Breast epithelium (tissue), 4 donors: Measurements from ENCODE around the gene CLDN7. TPM values are rescaled to one million over a fixed set of nuclear protein-coding genes. Genes with fewer than 3 reads are reported as not detected.

ENCODE experiments used
- DNase-seq, 2 donors: peaks; one replicate each; pipeline ENCODE4 v3.0.0-alpha.2; 2019; ENCODE audit warnings: low spot score in 2 of 2
- H3K27ac ChIP-seq, 2 donors: fragments of 200-600 bp; sonication (generic) in 1 of 2; one replicate each; pipeline ENCODE4 v1.5.1; 2016 to 2019; ENCODE audit warnings: mild to moderate bottlenecking in 1 of 2
- H3K27me3 ChIP-seq, 2 donors: fragments of 200-600 bp; sonication (generic) in 1 of 2; one replicate each; pipeline versions ENCODE4 v1.5.1 to v1.6.0; 2017 to 2019; ENCODE audit warnings: control low read depth in 1 of 2, mild to moderate bottlenecking in 1 of 2
- H3K36me3 ChIP-seq: fragments of 200-600 bp; one replicate; pipeline ENCODE4 v1.5.1; 2019
- H3K4me1 ChIP-seq, 2 donors: fragments of 200-600 bp; sonication (generic); one replicate each; pipeline ENCODE4 v1.5.1; 2016 to 2019; ENCODE audit warnings: control low read depth in 1 of 2
- H3K4me3 ChIP-seq, 3 donors: fragments of 200-600 bp; sonication (generic); 1 replicate in 2 of 3; 2 replicates in 1 of 3; pipeline ENCODE4 v1.5.1; 2016 to 2019; ENCODE audit warnings: mild to moderate bottlenecking in 3 of 3, moderate library complexity in 2 of 3
- H3K9me3 ChIP-seq, 2 donors: fragments of 200-600 bp; sonication (generic) in 1 of 2; one replicate each; pipeline ENCODE4 v1.5.1; 2016 to 2019; ENCODE audit warnings: control low read depth in 1 of 2
- POLR2A ChIP-seq: fragments of 450-650 bp; IDR thresholded peaks from one replicate; pipeline ENCODE4 v1.6.1; 2016; ENCODE audit warnings: antibody characterized with exemption, mild to moderate bottlenecking, moderate library complexity
- POLR2AphosphoS5 ChIP-seq, 3 donors: sonication (generic); formaldehyde crosslinking; IDR thresholded peaks; one replicate each; pipeline ENCODE4 v1.6.1; 2017; ENCODE audit warnings: antibody characterized with exemption in 3 of 3
- intact Hi-C: fragments of 100-400 bp; cut with DNase I; formaldehyde crosslinking; loops from one replicate; pipeline ENCODE4 v1.15.1; 2023; ENCODE audit warnings: low total_unique reads
- total RNA-seq, 3 donors: library from RNA; depleted of rRNA; stranded (reverse); fragments of >200 nt; gene quantifications; one replicate each; pipeline ENCODE4 v1.1.0, GENCODE V29; 2016
- TF ChIP-seq, protein P1 (sequence below), 3 donors: fragments of 450-650 bp; IDR thresholded peaks; one replicate each; pipeline ENCODE4 v1.5.1; 2016 to 2017; ENCODE audit warnings: antibody characterized with exemption in 3 of 3, mild to moderate bottlenecking in 3 of 3, moderate library complexity in 3 of 3

CLDN7 gene
- total RNA-seq, 3 donors from 2014 or later, result 5.4 to 95.9 (median 60.0) TPM

GRCh38 chr17:7292729-7293128 is 30.5 kb upstream of the CLDN7 start:
- DNase-seq, result no peak
- TF ChIP-seq POLR2A (no peak), POLR2AphosphoS5 (IDR thresholded peaks at IDR 0.05) (no peak)
- TF ChIP-seq, protein P1, sequence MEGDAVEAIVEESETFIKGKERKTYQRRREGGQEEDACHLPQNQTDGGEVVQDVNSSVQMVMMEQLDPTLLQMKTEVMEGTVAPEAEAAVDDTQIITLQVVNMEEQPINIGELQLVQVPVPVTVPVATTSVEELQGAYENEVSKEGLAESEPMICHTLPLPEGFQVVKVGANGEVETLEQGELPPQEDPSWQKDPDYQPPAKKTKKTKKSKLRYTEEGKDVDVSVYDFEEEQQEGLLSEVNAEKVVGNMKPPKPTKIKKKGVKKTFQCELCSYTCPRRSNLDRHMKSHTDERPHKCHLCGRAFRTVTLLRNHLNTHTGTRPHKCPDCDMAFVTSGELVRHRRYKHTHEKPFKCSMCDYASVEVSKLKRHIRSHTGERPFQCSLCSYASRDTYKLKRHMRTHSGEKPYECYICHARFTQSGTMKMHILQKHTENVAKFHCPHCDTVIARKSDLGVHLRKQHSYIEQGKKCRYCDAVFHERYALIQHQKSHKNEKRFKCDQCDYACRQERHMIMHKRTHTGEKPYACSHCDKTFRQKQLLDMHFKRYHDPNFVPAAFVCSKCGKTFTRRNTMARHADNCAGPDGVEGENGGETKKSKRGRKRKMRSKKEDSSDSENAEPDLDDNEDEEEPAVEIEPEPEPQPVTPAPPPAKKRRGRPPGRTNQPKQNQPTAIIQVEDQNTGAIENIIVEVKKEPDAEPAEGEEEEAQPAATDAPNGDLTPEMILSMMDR (IDR thresholded peaks at IDR 0.05), result no peak
- intact Hi-C loops, result no loop called here
- Histone ChIP-seq H3K27me3 (no peaks in the 10 kb centered on the region), H3K4me3 (no peak overlapping the region), H3K9me3 (no peaks in the 10 kb centered on the region), H3K4me1 (peaks cover 4% of the 10 kb centered on the region in 2 donors), H3K36me3 (no peaks in the 10 kb centered on the region), H3K27ac (peak overlapping the region; percentile 63 to 71)

DNA sequence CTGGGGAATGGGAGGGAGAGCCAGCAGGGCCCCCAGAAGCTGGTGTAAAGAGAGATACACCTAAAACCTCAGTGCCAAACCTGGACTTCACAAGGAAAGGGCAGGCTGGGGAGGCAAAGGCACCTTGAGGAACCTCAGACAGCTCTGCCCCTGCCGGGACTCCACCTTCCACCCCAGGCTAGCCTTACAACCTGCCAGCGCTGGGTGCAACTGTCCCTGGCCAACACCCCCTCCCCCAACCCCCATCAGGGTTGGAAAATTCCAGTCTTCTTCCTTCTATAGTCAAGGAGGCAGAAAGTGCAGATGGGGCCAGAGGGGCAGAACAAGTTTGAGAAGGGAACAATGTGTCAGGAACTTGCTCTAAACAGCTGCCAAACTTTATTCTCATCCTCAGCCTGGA is 29.9 kb upstream of the CLDN7 start:
- no peak for DNase-seq
- TF ChIP-seq, protein P1 (IDR thresholded peaks at IDR 0.05), result no peak
- TF ChIP-seq POLR2A (no peak), POLR2AphosphoS5 (IDR thresholded peaks at IDR 0.05) (no peak)
- intact Hi-C loops, result no loop called here

DNA sequence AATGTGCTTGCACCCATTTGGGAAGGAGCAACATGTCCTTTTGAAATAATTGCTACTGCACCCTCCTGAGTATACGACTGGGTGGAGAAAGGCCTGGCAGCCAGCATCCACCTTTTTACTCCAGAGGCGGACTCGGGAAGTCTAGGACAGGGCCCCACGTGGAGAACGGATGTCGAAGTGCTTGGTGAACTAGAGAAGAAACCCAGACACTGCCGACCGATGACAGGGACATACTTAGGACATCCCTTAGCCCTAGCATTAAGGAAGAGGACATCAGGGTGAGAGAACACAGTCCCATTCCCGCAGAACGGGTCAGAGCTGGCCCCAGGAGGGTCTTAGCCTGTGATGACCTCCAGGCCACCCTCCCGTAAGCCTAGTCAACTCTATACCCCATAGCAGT is 28.4 kb upstream of the CLDN7 start:
- H3K36me3 ChIP-seq, result no peaks in the 10 kb centered on the region
- intact Hi-C loops, result no loop called here
- H3K4me3 ChIP-seq, result no peak overlapping the region
- TF ChIP-seq POLR2AphosphoS5 (IDR thresholded peaks at IDR 0.05) (no peak), POLR2A (no peak)
- TF ChIP-seq, protein P1 (IDR thresholded peaks at IDR 0.05), result no peak
- H3K9me3 ChIP-seq, result no peaks in the 10 kb centered on the region
- H3K27me3 ChIP-seq, result no peaks in the 10 kb centered on the region
- no peak for DNase-seq
- no peak overlapping the region for H3K27ac ChIP-seq
- no peaks in the 10 kb centered on the region for H3K4me1 ChIP-seq

More for the DNA sequence above, 29.9 kb upstream of the CLDN7 start:
- Histone ChIP-seq H3K4me1 (peaks cover 4% of the 10 kb centered on the region in 2 donors), H3K9me3 (no peaks in the 10 kb centered on the region), H3K27ac (peak overlapping the region; percentile 63 to 71), H3K4me3 (no peak overlapping the region), H3K27me3 (no peaks in the 10 kb centered on the region), H3K36me3 (no peaks in the 10 kb centered on the region)

- Histone ChIP-seq H3K27ac (no peak overlapping the region), H3K4me3 (no peak overlapping the region), H3K27me3 (no peaks in the 10 kb centered on the region), H3K36me3 (no peaks in the 10 kb centered on the region), H3K4me1 (no peaks in the 10 kb centered on the region), H3K9me3 (no peaks in the 10 kb centered on the region)
- intact Hi-C loops, result no loop called here
- no peak for TF ChIP-seq POLR2AphosphoS5 (IDR thresholded peaks at IDR 0.05)
- no peak for TF ChIP-seq POLR2A
- TF ChIP-seq, protein P1 (IDR thresholded peaks at IDR 0.05), result no peak
- no peak for DNase-seq
Measured at GRCh38 chr17:7290166-7290565, 27.9 kb upstream of the CLDN7 start.

GRCh38 chr17:7289256-7290032 is 27.2 kb upstream of the CLDN7 start:
- Histone ChIP-seq H3K4me1 (no peaks in the 10 kb centered on the region), H3K4me3 (no peak overlapping the region), H3K9me3 (no peaks in the 10 kb centered on the region), H3K27ac (no peak overlapping the region), H3K36me3 (no peaks in the 10 kb centered on the region), H3K27me3 (no peaks in the 10 kb centered on the region)
- DNase-seq, result no peak
- TF ChIP-seq, protein P1 (IDR thresholded peaks at IDR 0.05), result no peak
- no peak for TF ChIP-seq POLR2A
- no peak for TF ChIP-seq POLR2AphosphoS5 (IDR thresholded peaks at IDR 0.05)
- intact Hi-C loops, result no loop called here
